K562 (cell line): ENCODE results near the gene AHNAK. TPM values are rescaled to one million over a fixed set of nuclear protein-coding genes. Genes with fewer than 3 reads are reported as not detected.

Experiments used
- ATAC-seq: fragments of 200-7000 bp; cut with Tn5 transposase; 3 replicates; pipeline ENCODE4 v1.9.1; 2020; ENCODE audit warnings: moderate library complexity
- BruUV-seq: library from RNA; stranded (reverse); fragments of 400-500 nt; replicated peaks from 2 replicates; lab custom pipeline; 2021; lab: Mats Ljungman, UMichigan
- CTCF ChIA-PET: fragments of 300-600 bp; formaldehyde crosslinking; extraction: SDS; loops from one replicate; lab custom pipeline; 2021; ENCODE audit warnings: low intra/inter-chr PET ratio; lab: Yijun Ruan, JAX
- POLR2A ChIA-PET: fragments of 300-600, 350-650 bp; sonication (Branson Sonifier 250); formaldehyde crosslinking; extraction: SDS; loops from one replicate; lab custom pipeline; 2021; ENCODE audit warnings: antibody characterized with exemption, inconsistent platforms; lab: Yijun Ruan, JAX
- DNase-seq, 4 experiments: peaks; one replicate each; pipeline versions ENCODE4 v3.0.0 to v3.0.0-alpha.2; 2011 to 2018; ENCODE audit warnings: low spot score in 3 of 4, mixed read lengths in 3 of 4; ENCODE audit errors: extremely low read depth in 1 of 4
- FAIRE-seq: peaks from 2 replicates; lab custom pipeline; 2011; peaks lifted over from hg19 to GRCh38; lab: Jason Lieb, UNC
- H2AFZ ChIP-seq: 2 replicates; pipeline ENCODE4 v1.6.0; 2011; ENCODE audit warnings: low read depth, low read length, control low read depth, inconsistent platforms
- H3K27ac ChIP-seq: fragments of 200-600 bp; 3 replicates; pipeline ENCODE4 v1.8.0; 2011; ENCODE audit warnings: low read depth, mild to moderate bottlenecking, control low read depth, inconsistent platforms, low read length, moderate library complexity, mixed read lengths; ENCODE audit errors: extremely low read depth
- H3K27me3 ChIP-seq, 2 experiments: fragments of 300-600 bp in 1 of 2; 2 replicates in 1 of 2; 3 replicates in 1 of 2; pipeline versions ENCODE4 v1.6.0 to v1.8.0; 2011; ENCODE audit warnings: inconsistent platforms in 2 of 2, low read length in 2 of 2, mild to moderate bottlenecking in 1 of 2, mixed read lengths in 1 of 2, moderate library complexity in 1 of 2; ENCODE audit not compliant: control insufficient read depth in 2 of 2, insufficient read depth in 2 of 2
- H3K36me3 ChIP-seq: fragments of 300-600 bp; 3 replicates; pipeline ENCODE4 v1.8.0; 2011; ENCODE audit warnings: mild to moderate bottlenecking, low read length, inconsistent platforms; ENCODE audit not compliant: control insufficient read depth, insufficient read depth
- H3K4me1 ChIP-seq, 2 experiments: fragments of 200-600 bp in 1 of 2; replicated peaks in 1 of 2; 2 replicates in 1 of 2; 3 replicates in 1 of 2; pipeline versions ENCODE4 v1.5.1 to v1.8.0; 2011; ENCODE audit warnings: inconsistent platforms in 2 of 2, low read length in 2 of 2, mild to moderate bottlenecking in 1 of 2, mixed read lengths in 1 of 2, moderate library complexity in 1 of 2; ENCODE audit not compliant: control insufficient read depth in 2 of 2, insufficient read depth in 2 of 2
- H3K4me2 ChIP-seq: 2 replicates; pipeline ENCODE4 v1.6.1; 2011; ENCODE audit warnings: low read length, control low read depth, inconsistent platforms, mixed read lengths; ENCODE audit not compliant: insufficient read depth
- H3K4me3 ChIP-seq: fragments of 200-600 bp; sonication (generic), shearing (Covaris generic); 2 replicates; pipeline ENCODE4 v1.5.1; 2016; ENCODE audit warnings: control low read depth, inconsistent platforms
- H3K79me2 ChIP-seq: fragments of 200-600 bp; 3 replicates; pipeline ENCODE4 v1.8.0; 2011; ENCODE audit warnings: low read length, inconsistent platforms; ENCODE audit not compliant: control insufficient read depth, insufficient read depth
- H3K9ac ChIP-seq, 2 experiments: 2 replicates each; pipeline versions ENCODE4 v1.6.0 to v1.6.1; 2011; ENCODE audit warnings: low read depth in 2 of 2, low read length in 2 of 2, control low read depth in 1 of 2, inconsistent platforms in 1 of 2, mild to moderate bottlenecking in 1 of 2, mixed read lengths in 1 of 2; ENCODE audit not compliant: insufficient read depth in 1 of 2
- H3K9me1 ChIP-seq: one replicate; pipeline ENCODE4 v1.6.0; 2011; ENCODE audit warnings: inconsistent platforms, mild to moderate bottlenecking, low read length, moderate library complexity; ENCODE audit not compliant: control insufficient read depth, insufficient read depth
- H3K9me3 ChIP-seq: replicated peaks from 2 replicates; pipeline ENCODE4 v1.5.1; 2011; ENCODE audit warnings: low read depth, low read length, inconsistent platforms; ENCODE audit not compliant: control insufficient read depth, insufficient read depth
- H4K20me1 ChIP-seq: replicated peaks from 2 replicates; pipeline ENCODE4 v1.6.1; 2011; ENCODE audit warnings: low read length, inconsistent platforms, mixed read lengths; ENCODE audit not compliant: control insufficient read depth, insufficient read depth
- CHD1 ChIP-seq: fragments of 200-600 bp; sonication (generic); IDR thresholded peaks from one replicate; pipeline ENCODE4 v1.6.1; 2012; ENCODE audit warnings: mild to moderate bottlenecking, moderate library complexity, low read length, inconsistent platforms
- CHD2 ChIP-seq: IDR thresholded peaks from 2 replicates; pipeline ENCODE4 v1.6.1; 2011; ENCODE audit warnings: low read depth, low read length
- LARP7 ChIP-seq: fragments of 450-650 bp; IDR thresholded peaks from 2 replicates; pipeline ENCODE4 v1.6.1; 2016
- MAX ChIP-seq: sonication (generic); formaldehyde crosslinking; IDR thresholded peaks from 2 replicates; pipeline ENCODE4 v1.9.0; 2022; ENCODE audit warnings: mild to moderate bottlenecking, missing genetic modification reagents
- MYNN ChIP-seq, 2 experiments: sonication (generic); formaldehyde crosslinking in 1 of 2; IDR thresholded peaks; 2 replicates each; pipeline versions ENCODE4 v1.5.0 to v1.6.1; 2016 to 2020; ENCODE audit warnings: antibody characterized with exemption in 1 of 2, missing genetic modification reagents in 1 of 2
- NFATC3 ChIP-seq: fragments of 450-650 bp; IDR thresholded peaks from 2 replicates; pipeline ENCODE4 v1.6.1; 2017; ENCODE audit warnings: mild to moderate bottlenecking
- NFE2L1 ChIP-seq: fragments of 450-650 bp; IDR thresholded peaks from 2 replicates; pipeline ENCODE4 v1.6.1; 2016; ENCODE audit warnings: missing genetic modification characterization, low read depth, mild to moderate bottlenecking, missing compliant biosample characterization, moderate library complexity, borderline replicate concordance
- NR4A1 ChIP-seq, 2 experiments: fragments of 250-450 bp in 1 of 2; fragments of 450-650 bp in 1 of 2; sonication (Bioruptor Pico) in 1 of 2; IDR thresholded peaks; 2 replicates each; pipeline versions ENCODE4 v1.4.0 to v1.6.1; 2016 to 2020; ENCODE audit warnings: mild to moderate bottlenecking in 2 of 2, missing compliant biosample characterization in 1 of 2, missing genetic modification characterization in 1 of 2, moderate library complexity in 1 of 2
- PKNOX1 ChIP-seq: fragments of 450-650 bp; IDR thresholded peaks from 2 replicates; pipeline ENCODE4 v1.6.1; 2016
- PTRF ChIP-seq: fragments of 450-650 bp; IDR thresholded peaks from 2 replicates; pipeline ENCODE4 v1.6.1; 2016; ENCODE audit warnings: mild to moderate bottlenecking, missing genetic modification characterization, missing compliant biosample characterization
- SRSF3 ChIP-seq: fragments of 200-400 bp; formaldehyde crosslinking; IDR thresholded peaks from 2 replicates; pipeline ENCODE4 v1.6.1; 2016; ENCODE audit warnings: mild to moderate bottlenecking, low read length, moderate library complexity; ENCODE audit not compliant: insufficient read depth
- SRSF7 ChIP-seq: fragments of 200-400 bp; formaldehyde crosslinking; optimal IDR thresholded peaks from 2 replicates; pipeline ENCODE3; 2017; ENCODE audit warnings: mild to moderate bottlenecking, low read depth, low read length
- TRIM24 ChIP-seq, 2 experiments: fragments of 450-650 bp; IDR thresholded peaks; 2 replicates each; pipeline ENCODE4 v1.6.1; 2016
- ZBTB49 ChIP-seq: sonication (generic); formaldehyde crosslinking; IDR thresholded peaks from 2 replicates; pipeline ENCODE4 v1.8.0; 2022; ENCODE audit warnings: missing genetic modification reagents, mild to moderate bottlenecking, borderline replicate concordance
- ZNF239 ChIP-seq: fragments of 250-450 bp; sonication (Bioruptor Pico); IDR thresholded peaks from 2 replicates; pipeline ENCODE4 v1.4.0; 2020; ENCODE audit warnings: mild to moderate bottlenecking
- ZNF316 ChIP-seq: fragments of 450-650 bp; IDR thresholded peaks from 2 replicates; pipeline ENCODE4 v1.6.1; 2016
- ZNF408 ChIP-seq: fragments of 250-450 bp; sonication (Bioruptor Pico); IDR thresholded peaks from 2 replicates; pipeline ENCODE4 v1.4.0; 2020; ENCODE audit warnings: low read depth, mild to moderate bottlenecking, moderate library complexity
- ZNF766 ChIP-seq: fragments of 200-800 bp; sonication (Bioruptor generic); conservative IDR thresholded peaks from 2 replicates; pipeline ENCODE4 v1.6.1; 2016; ENCODE audit warnings: missing genetic modification characterization, missing compliant biosample characterization
- WGBS: fragments of 100-300 bp; shearing (Covaris generic); methylation state at CpG from one replicate; pipeline ENCODE4 v1.1.6; 2016; ENCODE audit warnings: low coverage, mixed read lengths; ENCODE audit not compliant: insufficient coverage; ENCODE audit errors: missing lambda C conversion rate; 5-methylcytosine and 5-hydroxymethylcytosine counted together
- in situ Hi-C: fragments of 300-500 bp; cut with MboI; formaldehyde crosslinking; loops from 4 replicates; pipeline ENCODE4 v1.15.0; 2018; ENCODE audit warnings: inconsistent platforms, mixed read lengths
- intact Hi-C: fragments of 100-400 bp; cut with micrococcal nuclease; formaldehyde crosslinking; loops from 2 replicates; pipeline ENCODE4 v1.14.2; 2022
- polyA plus RNA-seq, 8 experiments: library from polyadenylated mRNA; depleted of rRNA in 4 of 8; stranded (reverse) in 5 of 8; unstranded in 3 of 8; fragments of >200 nt; fragmentation: Nextera tagmentation in 2 of 8; fragmentation: Illumina TruSeq in 1 of 8; extraction: Ambion mirVana in 2 of 8; extraction: Trizol in 1 of 8; gene quantifications; 2 replicates each; pipeline versions ENCODE4 v1.2.1 to v1.2.3, GENCODE V29; 2011 to 2014; ENCODE audit warnings: inconsistent platforms in 1 of 8, missing spikeins in 1 of 8
- total RNA-seq, 7 experiments: library from RNA; depleted of rRNA in 6 of 7; stranded (reverse); fragments of >200 nt in 6 of 7; fragmentation: Illumina TruSeq in 2 of 7; extraction: Trizol in 2 of 7; gene quantifications; 2 replicates each; pipeline versions ENCODE4 v1.2.1 to v1.2.3, GENCODE V29; 2011 to 2021; ENCODE audit warnings: low replicate concordance in 1 of 7

AHNAK gene
- total and polyA plus RNA-seq, 9 of the 15 experiments (the other 6 are each of a cell fraction or from before 2014, with no cell fraction given) = 1.5 to 89.7 (median 45.0) TPM

DNA sequence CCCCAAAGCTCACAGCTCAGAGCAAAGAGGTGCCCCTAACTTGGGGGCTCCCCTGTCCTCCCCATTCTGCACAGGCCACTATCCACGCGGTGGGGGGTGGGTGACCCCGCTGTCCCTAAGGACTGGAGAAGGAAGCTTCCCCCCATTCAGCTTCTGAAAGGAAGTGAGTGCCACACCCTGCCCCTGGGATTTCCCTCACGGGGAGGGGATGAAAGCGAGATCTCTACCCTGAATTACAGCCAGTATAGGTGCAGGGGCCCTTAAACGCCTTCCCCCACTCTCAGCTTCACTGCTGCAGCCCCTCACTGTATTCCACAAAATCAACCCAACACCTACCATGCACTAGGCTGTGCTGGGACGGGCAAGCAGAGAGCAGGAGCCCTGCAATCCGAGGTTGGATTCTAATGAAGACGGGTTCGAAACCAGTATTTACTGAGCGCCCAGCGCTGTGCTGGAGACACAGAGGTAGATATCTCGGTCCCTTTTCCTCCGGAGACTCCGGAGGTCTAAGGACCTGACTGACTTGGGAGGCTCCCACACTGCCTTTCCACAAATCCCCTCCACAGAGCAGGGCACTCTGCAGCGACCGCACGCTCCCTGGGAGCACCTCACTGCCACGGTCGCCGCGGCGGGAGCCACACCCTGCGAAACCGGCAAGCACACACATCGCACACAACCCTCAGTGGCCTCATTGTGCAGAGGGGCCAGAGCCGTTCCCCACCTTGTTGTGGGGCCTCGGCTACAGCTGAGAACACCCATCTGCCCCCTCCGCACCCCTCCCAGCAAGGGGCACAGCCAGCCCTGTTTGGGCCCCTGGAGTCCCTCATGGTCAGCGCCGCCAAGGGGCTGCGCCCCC lies 1.8 kb downstream of the AHNAK start:
- peaks cover 6% of the 10 kb centered on the region for H3K9me1 ChIP-seq
- H2AFZ ChIP-seq = peak overlapping the region; percentile 84
- ChIA-PET POLR2A (interaction anchor here (0.5 to 3.0 kb wide), 9 partner anchors 8 to 183 kb away, joined by 3 to 17 read pairs (median 4); partner anchors contain the start of gene TTC9C), CTCF (interaction anchor here (0.7 to 2.4 kb wide), 4 partner anchors 15 to 151 kb away, joined by 3 to 8 read pairs (median 4); no protein-coding TSS in a partner anchor)
- H3K36me3 ChIP-seq = no peaks in the 10 kb centered on the region
- in situ Hi-C loops (no loop called here), intact Hi-C loops (loop anchor here (1.0 kb wide), 1 partner anchor 149 kb away; no protein-coding TSS in a partner anchor)
- H3K27ac ChIP-seq = peak overlapping the region; percentile 66
- H3K9me3 ChIP-seq = no peaks in the 10 kb centered on the region
- FAIRE-seq (peak; percentile 23), DNase-seq (peak; percentile 39 to 55 (median 47)), ATAC-seq (peak; percentile 38)
- peak overlapping the region; percentile 86 for H3K4me2 ChIP-seq
- 3% methylated on average over 30 of the region's 32 CpGs for WGBS
- peak overlapping the region; percentile 67 for H3K4me3 ChIP-seq
- H3K27me3 ChIP-seq = no peaks in the 10 kb centered on the region
- H4K20me1 ChIP-seq = no peaks in the 10 kb centered on the region; the same call in 1 of the 2 replicates
- BruUV-seq = no TSS peak
- H3K9ac ChIP-seq = peak overlapping the region; percentile 66 to 95
- H3K79me2 ChIP-seq = peaks cover 65% of the 10 kb centered on the region
- H3K4me1 ChIP-seq = peaks cover 70 to 87% of the 10 kb centered on the region in 2 experiments
- TF ChIP-seq ZNF408 (CRISPR knock-in tag) = no peak
- no peak for TF ChIP-seq NFATC3
- TF ChIP-seq CHD1 = peak; percentile 76
- no peak for TF ChIP-seq ZNF239
- TF ChIP-seq PKNOX1 = no peak
- TF ChIP-seq ZBTB49 (CRISPR knock-in tag) = no peak
- TF ChIP-seq ZNF766 (CRISPR knock-in tag) = 0 out of 2 replicates have a peak, but pooled peaks have one; percentile 19
- no peak for TF ChIP-seq NFE2L1 (tag)
- no peak for TF ChIP-seq LARP7
- TF ChIP-seq MAX = 0 out of 2 replicates have a peak, but pooled peaks have one; percentile 3
- TF ChIP-seq MYNN (IDR thresholded peaks at IDR 0.05) = no peak
- TF ChIP-seq MYNN (CRISPR knock-in tag; IDR thresholded peaks at IDR 0.05) = no peak
- no peak for TF ChIP-seq SRSF7
- TF ChIP-seq SRSF3 = 0 out of 2 replicates have a peak, but pooled peaks have one; percentile 23
- no peak for TF ChIP-seq ZNF316
- TF ChIP-seq TRIM24 (IDR thresholded peaks at IDR 0.05) = no peak
- TF ChIP-seq PTRF (tag) = no peak
- no peak for TF ChIP-seq NR4A1 (CRISPR knock-in tag; IDR thresholded peaks at IDR 0.05)
- no peak for TF ChIP-seq NR4A1 (tag; IDR thresholded peaks at IDR 0.05)
- TF ChIP-seq CHD2 = no peak
